Ramos (cell line): ENCODE measurements around the gene SPIRE1.

Experiments
- in situ Hi-C: fragments of 300-500 bp; cut with MboI; formaldehyde crosslinking; loops from one replicate; pipeline ENCODE4 v1.14.3; 2022; ENCODE audit warnings: low sequenced_read_pairs; ENCODE audit not compliant: unreplicated experiment

Gene SPIRE1

GRCh38 chr18:12657684-12658425 is at the start of gene SPIRE1:
Gene SPIRE1 (minus strand): TSS chr18:12658107. CDS start chr18:12657866, 241 bp downstream.
- in situ Hi-C loops = no loop called here

- in situ Hi-C loops = no loop called here
Observed at GRCh38 chr18:12703664-12704063, 45.8 kb upstream of the SPIRE1 start.

- in situ Hi-C loops = no loop called here
Observed at GRCh38 chr18:12703096-12703567, 45.2 kb upstream of the SPIRE1 start.

- in situ Hi-C loops = no loop called here
Observed at GRCh38 chr18:12702221-12703095, 44.6 kb upstream of the SPIRE1 start, which contains the start of the genes CEP76 and PSMG2. Gene CEP76 (minus strand): TSS chr18:12702723. CDS start chr18:12702548, 175 bp downstream. Gene PSMG2 (plus strand): TSS chr18:12703042. CDS start chr18:12703108, 66 bp downstream.

GRCh38 chr18:12701161-12701560 is 43.3 kb upstream of the SPIRE1 start:
- in situ Hi-C loops = no loop called here

- in situ Hi-C loops = no loop called here
Observed at GRCh38 chr18:12699747-12700146, 41.8 kb upstream of the SPIRE1 start.

GRCh38 chr18:12694032-12694431 is 36.1 kb upstream of the SPIRE1 start:
- in situ Hi-C loops = no loop called here

- in situ Hi-C loops = no loop called here
Observed at GRCh38 chr18:12692206-12692605, 34.3 kb upstream of the SPIRE1 start.

- in situ Hi-C loops = no loop called here
Observed at GRCh38 chr18:12689256-12689850, 31.4 kb upstream of the SPIRE1 start.

- in situ Hi-C loops = no loop called here
Observed at GRCh38 chr18:12686100-12686499, 28.2 kb upstream of the SPIRE1 start.

GRCh38 chr18:12679183-12679786 is 21.4 kb upstream of the SPIRE1 start:
- in situ Hi-C loops = no loop called here

- in situ Hi-C loops = loop anchor here (5.0 kb wide), 1 partner anchor 276 kb away; no protein-coding TSS in a partner anchor
Observed at GRCh38 chr18:12668041-12668440, 10.1 kb upstream of the SPIRE1 start.

GRCh38 chr18:12659904-12660605 is 2.1 kb upstream of the SPIRE1 start:
- in situ Hi-C loops = no loop called here

- in situ Hi-C loops = no loop called here
Observed at GRCh38 chr18:12658426-12659138, 675 bp upstream of the SPIRE1 start.

GRCh38 chr18:12656938-12657683 is 796 bp downstream of the SPIRE1 start:
- in situ Hi-C loops = no loop called here

- in situ Hi-C loops = no loop called here
Observed at GRCh38 chr18:12656605-12656937, 1.3 kb downstream of the SPIRE1 start.

GRCh38 chr18:12654971-12655370 is 2.9 kb downstream of the SPIRE1 start:
- in situ Hi-C loops = loop anchor here (5.0 kb wide), 1 partner anchor 53 kb away; no protein-coding TSS in a partner anchor

GRCh38 chr18:12652861-12653401 is 5.0 kb downstream of the SPIRE1 start:
- in situ Hi-C loops = loop anchor here (5.0 kb wide), 1 partner anchor 51 kb away; no protein-coding TSS in a partner anchor
